GM19452 (cell line): ENCODE measurements around the gene KRTAP17-1.

Source experiments
- ATAC-seq: cut with Tn5 transposase; IDR thresholded peaks from one replicate; pipeline ENCODE4 v1.9.1; 2021; ENCODE audit not compliant: unreplicated experiment

The KRTAP17-1 gene

GRCh38 chr17:41333098-41333497 lies 17.6 kb upstream of the KRTAP17-1 start:
- ATAC-seq: no peak

GRCh38 chr17:41332239-41332638 lies 16.7 kb upstream of the KRTAP17-1 start:
- ATAC-seq: no peak

GRCh38 chr17:41331606-41332005 lies 16.1 kb upstream of the KRTAP17-1 start:
- no peak for ATAC-seq

GRCh38 chr17:41329279-41329948 lies 13.9 kb upstream of the KRTAP17-1 start:
- no peak for ATAC-seq

GRCh38 chr17:41328207-41328606 lies 12.7 kb upstream of the KRTAP17-1 start:
- no peak for ATAC-seq

GRCh38 chr17:41327411-41328120 lies 12.1 kb upstream of the KRTAP17-1 start:
- ATAC-seq: no peak

- ATAC-seq: no peak
These were observed 10.9 kb upstream of the KRTAP17-1 start for GRCh38 chr17:41326173-41327145.

- no peak for ATAC-seq
These were observed 10.1 kb upstream of the KRTAP17-1 start for GRCh38 chr17:41325611-41326010.

GRCh38 chr17:41325126-41325525 lies 9.6 kb upstream of the KRTAP17-1 start:
- no peak for ATAC-seq

- no peak for ATAC-seq
These were observed 8.9 kb upstream of the KRTAP17-1 start for GRCh38 chr17:41324180-41325075.

GRCh38 chr17:41322903-41323895 lies 7.7 kb upstream of the KRTAP17-1 start:
- ATAC-seq: no peak

- no peak for ATAC-seq
These were observed 6.8 kb upstream of the KRTAP17-1 start for GRCh38 chr17:41322094-41322902.

- no peak for ATAC-seq
These were observed 2.7 kb upstream of the KRTAP17-1 start for GRCh38 chr17:41318231-41318630.

- ATAC-seq: no peak
These were observed 420 bp upstream of the KRTAP17-1 start for GRCh38 chr17:41315814-41316445.

- ATAC-seq: no peak
These were observed 4.4 kb downstream of the KRTAP17-1 start for GRCh38 chr17:41311111-41311510.

- no peak for ATAC-seq
These were observed 6.6 kb downstream of the KRTAP17-1 start, which contains the start of gene KRTAP16-1 for GRCh38 chr17:41308918-41309359. Gene KRTAP16-1 (minus strand): TSS chr17:41309309. CDS start chr17:41309253, 56 bp downstream.

GRCh38 chr17:41308251-41308917 lies 7.1 kb downstream of the KRTAP17-1 start:
- ATAC-seq: no peak
